H1 (cell line): ENCODE data around the gene C19orf25. TPM values are rescaled to one million over a fixed set of nuclear protein-coding genes. Genes with fewer than 3 reads are reported as not detected.

Source experiments
- CTCF ChIA-PET: fragments of 300-600 bp; sonication (Branson Sonifier 250); formaldehyde crosslinking; loops from one replicate; lab custom pipeline; 2021; ENCODE audit not compliant: partially characterized antibody; lab: Charles Lee
- POLR2A ChIA-PET: fragments of 300-600 bp; sonication (Branson Sonifier 250); formaldehyde crosslinking; loops from one replicate; lab custom pipeline; 2021; ENCODE audit warnings: inconsistent platforms; ENCODE audit not compliant: partially characterized antibody; lab: Charles Lee
- DNase-seq, 2 experiments: peaks; one replicate each; pipeline versions ENCODE4 v3.0.0 to v3.0.0-alpha.2; 2010 to 2022; ENCODE audit warnings: low spot score in 2 of 2, low read depth in 1 of 2, mixed read lengths in 1 of 2
- FAIRE-seq: peaks from 2 replicates; lab custom pipeline; 2011; peaks lifted over from hg19 to GRCh38; lab: Jason Lieb, UNC
- H2AFZ ChIP-seq: 2 replicates; pipeline ENCODE4 v1.8.1; 2012; ENCODE audit warnings: low read length, inconsistent platforms
- H2AK5ac ChIP-seq: 2 replicates; pipeline ENCODE4 v1.6.1; 2013; ENCODE audit warnings: low read depth, low read length
- H2BK120ac ChIP-seq: replicated peaks from 2 replicates; pipeline ENCODE3; 2013; ENCODE audit warnings: low read depth, low read length, inconsistent platforms
- H2BK12ac ChIP-seq: 2 replicates; pipeline ENCODE4 v1.6.1; 2013; ENCODE audit warnings: low read depth, low read length
- H2BK15ac ChIP-seq: 2 replicates; pipeline ENCODE4 v1.6.1; 2013; ENCODE audit warnings: low read length
- H2BK20ac ChIP-seq: 2 replicates; pipeline ENCODE4 v1.6.1; 2013; ENCODE audit warnings: low read length
- H2BK5ac ChIP-seq: 2 replicates; pipeline ENCODE4 v1.6.1; 2013; ENCODE audit warnings: low read depth, low read length
- H3K14ac ChIP-seq: 2 replicates; pipeline ENCODE4 v1.6.1; 2013; ENCODE audit warnings: inconsistent platforms; ENCODE audit not compliant: insufficient read length
- H3K18ac ChIP-seq: 2 replicates; pipeline ENCODE4 v1.6.1; 2013; ENCODE audit warnings: low read length; ENCODE audit errors: extremely low read depth
- H3K23ac ChIP-seq: 2 replicates; pipeline ENCODE4 v1.6.1; 2013; ENCODE audit warnings: inconsistent platforms; ENCODE audit not compliant: insufficient read length
- H3K23me2 ChIP-seq: 2 replicates; pipeline ENCODE4 v1.6.1; 2013; ENCODE audit warnings: low read depth, low read length
- H3K27ac ChIP-seq: 2 replicates; pipeline ENCODE4 v1.6.1; 2011; ENCODE audit warnings: low read depth, low read length, inconsistent platforms
- H3K27me3 ChIP-seq, 4 experiments: replicated peaks in 1 of 4; 1 replicate in 1 of 4; 2 replicates in 3 of 4; pipeline versions ENCODE4 v1.6.1 to v1.8.1; 2011 to 2013; ENCODE audit warnings: low read length in 3 of 4, mild to moderate bottlenecking in 3 of 4, inconsistent platforms in 2 of 4, mixed read lengths in 2 of 4, moderate library complexity in 1 of 4; ENCODE audit not compliant: control insufficient read depth in 3 of 4, insufficient read depth in 3 of 4; ENCODE audit errors: extremely low read depth in 1 of 4
- H3K36me3 ChIP-seq, 4 experiments: 2 replicates each; pipeline versions ENCODE4 v1.6.1 to v1.8.1; 2011 to 2013; ENCODE audit warnings: mild to moderate bottlenecking in 4 of 4, low read length in 3 of 4, moderate library complexity in 2 of 4, control low read depth in 1 of 4, inconsistent platforms in 1 of 4; ENCODE audit not compliant: insufficient read depth in 4 of 4, control insufficient read depth in 2 of 4
- H3K4ac ChIP-seq: replicated peaks from 2 replicates; pipeline ENCODE3; 2013; ENCODE audit warnings: low read length, low read depth, mixed read lengths, inconsistent platforms; ENCODE audit not compliant: insufficient read length
- H3K4me1 ChIP-seq, 4 experiments: replicated peaks in 1 of 4; 1 replicate in 1 of 4; 2 replicates in 3 of 4; pipeline versions ENCODE4 v1.6.1 to v1.8.1; 2011 to 2013; ENCODE audit warnings: low read length in 3 of 4, inconsistent platforms in 2 of 4, mixed read lengths in 1 of 4; ENCODE audit not compliant: insufficient read depth in 4 of 4, control insufficient read depth in 3 of 4
- H3K4me2 ChIP-seq, 2 experiments: 2 replicates each; pipeline versions ENCODE4 v1.6.1 to v1.8.1; 2011 to 2013; ENCODE audit warnings: low read depth in 2 of 2, low read length in 2 of 2, control low read depth in 1 of 2, inconsistent platforms in 1 of 2, mild to moderate bottlenecking in 1 of 2; ENCODE audit not compliant: insufficient read depth in 1 of 2
- H3K4me3 ChIP-seq, 4 experiments: fragments of 200-600, 300-600 bp in 1 of 4; sonication (generic), shearing (Covaris generic), sonication (Bioruptor Twin) in 1 of 4; 2 replicates each; pipeline versions ENCODE4 v1.5.1 to v1.8.1; 2011 to 2016; ENCODE audit warnings: low read length in 4 of 4, low read depth in 3 of 4, control low read depth in 2 of 4, inconsistent platforms in 2 of 4, mild to moderate bottlenecking in 2 of 4, mixed read lengths in 1 of 4, moderate library complexity in 1 of 4; ENCODE audit not compliant: insufficient read depth in 2 of 4; ENCODE audit errors: extremely low read depth in 1 of 4
- H3K56ac ChIP-seq: replicated peaks from 2 replicates; pipeline ENCODE3; 2013; ENCODE audit warnings: low read depth, mild to moderate bottlenecking, mixed read lengths, low read length, inconsistent platforms; ENCODE audit not compliant: insufficient read length
- H3K79me1 ChIP-seq: 2 replicates; pipeline ENCODE4 v1.6.1; 2013; ENCODE audit warnings: low read depth, low read length, control low read depth
- H3K79me2 ChIP-seq, 2 experiments: 2 replicates each; pipeline versions ENCODE4 v1.6.1 to v1.8.1; 2012 to 2013; ENCODE audit warnings: low read length in 2 of 2, mild to moderate bottlenecking in 2 of 2, inconsistent platforms in 1 of 2; ENCODE audit not compliant: insufficient read depth in 2 of 2, control insufficient read depth in 1 of 2
- H3K9ac ChIP-seq, 4 experiments: replicated peaks in 1 of 4; 1 replicate in 1 of 4; 2 replicates in 3 of 4; pipeline versions ENCODE4 v1.6.1 to v1.8.1; 2011 to 2013; ENCODE audit warnings: low read depth in 3 of 4, low read length in 3 of 4, control low read depth in 2 of 4, mild to moderate bottlenecking in 2 of 4, moderate library complexity in 2 of 4, inconsistent platforms in 1 of 4; ENCODE audit errors: extremely low read depth in 1 of 4
- H3K9me3 ChIP-seq, 2 experiments: 2 replicates each; pipeline versions ENCODE4 v1.6.1 to v1.8.1; 2012 to 2013; ENCODE audit warnings: mild to moderate bottlenecking in 2 of 2, moderate library complexity in 2 of 2, control low read depth in 1 of 2, inconsistent platforms in 1 of 2, low read depth in 1 of 2, low read length in 1 of 2, mixed read lengths in 1 of 2; ENCODE audit not compliant: insufficient read depth in 2 of 2
- H4K20me1 ChIP-seq, 2 experiments: replicated peaks in 1 of 2; 2 replicates each; pipeline versions ENCODE3 to v1.8.1; 2011 to 2013; ENCODE audit warnings: inconsistent platforms in 2 of 2, low read length in 2 of 2, mild to moderate bottlenecking in 1 of 2; ENCODE audit not compliant: insufficient read depth in 2 of 2, control insufficient read depth in 1 of 2
- H4K5ac ChIP-seq: 2 replicates; pipeline ENCODE4 v1.6.1; 2013; ENCODE audit warnings: low read length, low read depth, mixed read lengths, inconsistent platforms; ENCODE audit not compliant: insufficient read length
- H4K8ac ChIP-seq: 2 replicates; pipeline ENCODE4 v1.8.0; 2013; ENCODE audit warnings: mild to moderate bottlenecking, moderate library complexity, low read length, inconsistent platforms; ENCODE audit not compliant: insufficient read depth; ENCODE audit errors: extremely low read depth
- H4K91ac ChIP-seq: replicated peaks from 2 replicates; pipeline ENCODE3; 2013; ENCODE audit warnings: low read length, mixed read lengths, inconsistent platforms; ENCODE audit not compliant: insufficient read length
- TAF7 ChIP-seq: optimal IDR thresholded peaks from 2 replicates; pipeline ENCODE3; 2011; ENCODE audit warnings: low read depth, mild to moderate bottlenecking, inconsistent platforms, low read length, moderate library complexity, borderline replicate concordance
- ZNF274 ChIP-seq: IDR thresholded peaks from 2 replicates; pipeline ENCODE4 v1.7.0; 2012; ENCODE audit warnings: low read length, borderline replicate concordance; ENCODE audit errors: extremely low read depth
- WGBS, 2 experiments: shearing (Covaris generic) in 1 of 2; methylation state at CpG; one replicate each; pipeline versions ENCODE4 v1.1.6 to v1.1.7; 2013 to 2015; ENCODE audit warnings: low lambda C conversion rate in 2 of 2, mixed read lengths in 2 of 2, inconsistent platforms in 1 of 2, low coverage in 1 of 2, missing lambda C conversion rate in 1 of 2; ENCODE audit not compliant: insufficient replicate concordance in 2 of 2, insufficient coverage in 1 of 2, insufficient read length in 1 of 2; ENCODE audit errors: extremely low coverage in 1 of 2, missing lambda C conversion rate in 1 of 2; 5-methylcytosine and 5-hydroxymethylcytosine counted together
- polyA plus RNA-seq, 7 experiments: library from polyadenylated mRNA; depleted of rRNA in 3 of 7; stranded (reverse) in 5 of 7; unstranded in 2 of 7; fragments of >200 nt in 5 of 7; fragments of 200-250 nt in 2 of 7; gene quantifications; 1 replicate in 5 of 7; 2 replicates in 1 of 7; 4 replicates in 1 of 7; pipeline versions ENCODE4 v1.2.1 to v1.2.3, GENCODE V29; 2011 to 2013; ENCODE audit warnings: missing spikeins in 2 of 7, mixed read lengths in 2 of 7
- total RNA-seq: library from RNA; stranded (reverse); fragmentation: NEBNext Ultra II Directional; extraction: Animal tissue kit (Norgen Biotek cat#: 25700); gene quantifications from 2 replicates; pipeline ENCODE4 v1.2.1, GENCODE V29; 2021
- TF ChIP-seq, protein P1 (sequence below): IDR thresholded peaks from 2 replicates; pipeline ENCODE4 v1.6.1; 2012; ENCODE audit warnings: inconsistent platforms
- TF ChIP-seq, protein P2 (sequence below): IDR thresholded peaks from 2 replicates; pipeline ENCODE4 v1.6.1; 2012; ENCODE audit warnings: inconsistent platforms

The C19orf25 gene
- total and polyA plus RNA-seq, 2 of the 8 experiments (the other 6 are each of a cell fraction or from before 2014, with no cell fraction given), result 41.3 to 67.4 TPM

DNA sequence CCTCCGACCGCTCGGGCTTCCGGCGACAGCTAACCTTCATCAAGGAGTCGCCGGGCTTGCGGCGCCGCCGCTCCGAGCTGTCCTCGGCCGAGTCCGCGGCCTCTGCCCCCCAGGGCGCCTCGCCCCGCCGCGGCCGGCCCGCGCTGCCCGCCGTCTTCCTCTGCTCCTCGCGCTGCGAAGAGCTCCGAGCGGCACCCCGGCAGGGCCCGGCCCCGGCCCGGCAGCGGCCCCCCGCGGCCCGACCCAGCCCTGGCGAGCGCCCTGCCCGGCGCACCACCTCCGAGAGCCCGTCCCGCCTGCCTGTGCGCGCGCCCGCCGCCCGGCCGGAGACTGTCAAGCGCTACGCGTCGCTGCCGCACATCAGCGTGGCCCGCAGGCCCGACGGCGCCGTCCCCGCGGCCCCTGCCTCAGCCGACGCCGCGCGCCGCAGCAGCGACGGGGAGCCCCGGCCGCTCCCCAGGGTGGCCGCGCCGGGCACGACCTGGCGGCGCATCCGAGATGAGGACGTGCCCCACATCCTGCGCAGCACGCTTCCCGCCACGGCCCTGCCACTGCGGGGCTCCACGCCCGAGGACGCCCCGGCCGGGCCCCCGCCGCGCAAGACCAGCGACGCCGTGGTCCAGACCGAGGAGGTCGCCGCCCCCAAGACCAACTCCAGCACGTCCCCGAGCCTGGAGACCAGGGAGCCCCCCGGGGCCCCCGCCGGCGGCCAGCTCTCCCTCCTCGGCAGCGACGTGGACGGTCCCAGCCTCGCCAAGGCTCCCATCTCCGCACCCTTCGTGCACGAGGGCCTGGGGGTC is 9.6 kb downstream of the C19orf25 start:
- Histone ChIP-seq H4K20me1 (peaks cover 23 to 56% of the 10 kb centered on the region in 2 experiments), H3K18ac (no peak overlapping the region), H2BK12ac (no peak overlapping the region), H3K4ac (no peak overlapping the region), H2BK5ac (no peak overlapping the region), H3K23me2 (peaks cover 13% of the 10 kb centered on the region; the same call in 1 of the 2 replicates), H2BK15ac (no peak overlapping the region), H3K4me1 (peaks cover 0 to 51% (median 28%) of the 10 kb centered on the region in 4 experiments; a peak in 5 of 7 replicates), H4K91ac (no peak overlapping the region), H3K79me1 (no peaks in the 10 kb centered on the region), H3K79me2 (no peaks in the 10 kb centered on the region), H3K4me3 (peak overlapping the region in 1 of 4 experiments; percentile 56; a peak in 3 of 8 replicates), H3K14ac (no peak overlapping the region), H3K4me2 (peak overlapping the region; percentile 86 to 91), H3K9ac (no peak overlapping the region), H2AK5ac (no peak overlapping the region), H2BK120ac (no peak overlapping the region), H2BK20ac (no peak overlapping the region), H3K36me3 (peaks cover 0 to 41% (median 0%) of the 10 kb centered on the region in 4 experiments; a peak in 2 of 8 replicates), H4K5ac (no peak overlapping the region), H3K27me3 (peaks cover 65 to 89% (median 86%) of the 10 kb centered on the region in 4 experiments), H2AFZ (no peak overlapping the region), H3K23ac (no peak overlapping the region), H3K27ac (no peak overlapping the region), H3K56ac (no peak overlapping the region), H4K8ac (peak overlapping the region; percentile 79; the same call in 1 of the 2 replicates), H3K9me3 (peaks cover 0 to 7% of the 10 kb centered on the region in 2 experiments; a peak in 1 of 4 replicates)
- POLR2A ChIA-PET, result interaction anchor here (0.6 to 5.5 kb wide), 7 partner anchors 9 to 201 kb away, joined by 3 to 72 read pairs (median 4); partner anchors contain the start of gene CIRBP
- WGBS, 2 experiments, result 6% methylated on average over 42 of the region's 117 CpGs; no CpG with 5 or more reads in 1 of the 2 experiments
- CTCF ChIA-PET, result interaction anchor here (2.5 to 5.5 kb wide), 2 partner anchors 8 to 12 kb away, joined by 13 to 53 read pairs; no protein-coding TSS in a partner anchor
- DNase-seq, result no peak
- FAIRE-seq, result no peak
- TF ChIP-seq, protein P1, sequence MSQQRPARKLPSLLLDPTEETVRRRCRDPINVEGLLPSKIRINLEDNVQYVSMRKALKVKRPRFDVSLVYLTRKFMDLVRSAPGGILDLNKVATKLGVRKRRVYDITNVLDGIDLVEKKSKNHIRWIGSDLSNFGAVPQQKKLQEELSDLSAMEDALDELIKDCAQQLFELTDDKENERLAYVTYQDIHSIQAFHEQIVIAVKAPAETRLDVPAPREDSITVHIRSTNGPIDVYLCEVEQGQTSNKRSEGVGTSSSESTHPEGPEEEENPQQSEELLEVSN, result 0 out of 2 replicates have a peak, but pooled peaks have one; percentile 30
- no peak for TF ChIP-seq ZNF274
- no peak for TF ChIP-seq TAF7
- TF ChIP-seq, protein P2, sequence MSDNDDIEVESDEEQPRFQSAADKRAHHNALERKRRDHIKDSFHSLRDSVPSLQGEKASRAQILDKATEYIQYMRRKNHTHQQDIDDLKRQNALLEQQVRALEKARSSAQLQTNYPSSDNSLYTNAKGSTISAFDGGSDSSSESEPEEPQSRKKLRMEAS, result peak; percentile 49; the same call in 1 of the 2 replicates
